OCI-LY7 (cell line): ENCODE data around the gene RIN3. TPM values are rescaled to one million over a fixed set of nuclear protein-coding genes. Genes with fewer than 3 reads are reported as not detected.

Source experiments
- BruUV-seq: library from RNA; stranded (reverse); fragments of 400-500 nt; replicated peaks from 2 replicates; lab custom pipeline; 2021; lab: Mats Ljungman, UMichigan
- CTCF ChIA-PET: fragments of 300-600 bp; sonication (Branson Sonifier 250); formaldehyde crosslinking; loops from one replicate; lab custom pipeline; 2022; ENCODE audit warnings: antibody characterized with exemption; ENCODE audit not compliant: unreplicated experiment; lab: Charles Lee
- POLR2A ChIA-PET: fragments of 300-600 bp; sonication (Branson Sonifier 250); formaldehyde crosslinking; loops from one replicate; lab custom pipeline; 2022; ENCODE audit warnings: antibody characterized with exemption; lab: Charles Lee
- DNase-seq: peaks from one replicate; pipeline ENCODE4 v3.0.0-alpha.2; 2015; ENCODE audit warnings: low spot score
- H2AFZ ChIP-seq: fragments of 200-600 bp; sonication (generic), shearing (Covaris generic); 2 replicates; pipeline ENCODE4 v1.6.1; 2014; ENCODE audit warnings: mild to moderate bottlenecking, antibody characterized with exemption, low read length, moderate library complexity
- H3K27ac ChIP-seq: fragments of 200-600 bp; sonication (generic); 2 replicates; pipeline ENCODE4 v1.5.1; 2014; ENCODE audit warnings: mixed run types, low read depth, mild to moderate bottlenecking, moderate library complexity, low read length, inconsistent platforms; ENCODE audit not compliant: poor library complexity, severe bottlenecking
- H3K36me3 ChIP-seq: fragments of 200-600 bp; sonication (generic); 2 replicates; pipeline ENCODE4 v1.6.1; 2014; ENCODE audit warnings: mild to moderate bottlenecking, antibody characterized with exemption, low read length, moderate library complexity, mixed read lengths; ENCODE audit not compliant: insufficient read depth
- H3K4me1 ChIP-seq: fragments of 200-600 bp; sonication (generic); 2 replicates; pipeline ENCODE4 v1.5.1; 2014; ENCODE audit warnings: mild to moderate bottlenecking, low read length; ENCODE audit not compliant: insufficient read depth, poor library complexity, severe bottlenecking
- H3K4me2 ChIP-seq: fragments of 200-600 bp; sonication (generic); 2 replicates; pipeline ENCODE4 v1.6.1; 2014; ENCODE audit warnings: mild to moderate bottlenecking, low read length
- H3K4me3 ChIP-seq: fragments of 200-600 bp; sonication (generic); 2 replicates; pipeline ENCODE4 v1.5.1; 2014; ENCODE audit warnings: mild to moderate bottlenecking, low read depth, low read length; ENCODE audit not compliant: poor library complexity, severe bottlenecking
- H3K79me2 ChIP-seq: fragments of 200-600 bp; sonication (generic); 2 replicates; pipeline ENCODE4 v1.6.1; 2016; ENCODE audit warnings: low read depth, mild to moderate bottlenecking, low read length, moderate library complexity, mixed read lengths; ENCODE audit not compliant: insufficient read depth
- H3K9me2 ChIP-seq: fragments of 200-600 bp; sonication (generic); 2 replicates; pipeline ENCODE4 v1.6.1; 2016; ENCODE audit warnings: mild to moderate bottlenecking, low read length, mixed read lengths; ENCODE audit not compliant: insufficient read depth
- H3K9me3 ChIP-seq: fragments of 200-600 bp; sonication (generic); 2 replicates; pipeline ENCODE4 v1.6.1; 2014; ENCODE audit warnings: mild to moderate bottlenecking, mixed run types, low read length, mixed read lengths
- H4K20me1 ChIP-seq: fragments of 200-600 bp; sonication (generic); 2 replicates; pipeline ENCODE4 v1.6.1; 2014; ENCODE audit warnings: mild to moderate bottlenecking, antibody characterized with exemption, low read length, moderate library complexity, mixed read lengths; ENCODE audit not compliant: insufficient read depth
- CTCF ChIP-seq: fragments of 200-600 bp; sonication (generic); conservative IDR thresholded peaks from 2 replicates; pipeline ENCODE4 v1.5.1; 2014; ENCODE audit warnings: mild to moderate bottlenecking, antibody characterized with exemption, low read length, moderate library complexity, mixed read lengths
- EZH2phosphoT487 ChIP-seq: fragments of 200-600 bp; sonication (generic); IDR thresholded peaks from 2 replicates; pipeline ENCODE4 v1.6.1; 2018; ENCODE audit warnings: low read depth, borderline replicate concordance, mild to moderate bottlenecking, mixed run types, antibody characterized with exemption, low read length, moderate library complexity, mixed read lengths
- intact Hi-C: fragments of 100-400 bp; cut with micrococcal nuclease; formaldehyde crosslinking; loops from one replicate; pipeline ENCODE4 v1.10.0; 2022; ENCODE audit not compliant: unreplicated experiment
- total RNA-seq, 2 experiments: library from RNA; depleted of rRNA in 1 of 2; stranded (reverse); fragments of >200 nt in 1 of 2; shearing (Covaris generic) in 1 of 2; gene quantifications; 2 replicates each; pipeline ENCODE4 v1.2.3, GENCODE V29; 2014 to 2022

RIN3 gene
- total RNA-seq, 2 experiments from 2014 or later: not detected

GRCh38 chr14:92551044-92551841, 37.7 kb downstream of the RIN3 start:
- Histone ChIP-seq H3K4me2 (peak overlapping the region; percentile 41), H3K36me3 (no peaks in the 10 kb centered on the region), H4K20me1 (no peaks in the 10 kb centered on the region), H3K4me3 (no peak overlapping the region), H3K9me3 (no peaks in the 10 kb centered on the region), H2AFZ (peak overlapping the region; percentile 48; the same call in 1 of the 2 replicates), H3K4me1 (peaks cover 34% of the 10 kb centered on the region), H3K27ac (no peak overlapping the region), H3K9me2 (no peaks in the 10 kb centered on the region), H3K79me2 (no peaks in the 10 kb centered on the region)
- peak; percentile 54 for DNase-seq
- CTCF ChIA-PET: no interaction called here
- TF ChIP-seq EZH2phosphoT487 (no peak), CTCF (peak; percentile 61)
- intact Hi-C loops: no loop called here
- POLR2A ChIA-PET: no interaction called here
- BruUV-seq: no TSS peak

- H4K20me1 ChIP-seq: no peaks in the 10 kb centered on the region
- peaks cover 37% of the 10 kb centered on the region for H3K4me1 ChIP-seq
- POLR2A ChIA-PET: no interaction called here
- no peak overlapping the region for H3K27ac ChIP-seq
- CTCF ChIA-PET: no interaction called here
- peak overlapping the region; percentile 41 for H3K4me2 ChIP-seq
- BruUV-seq: no TSS peak
- no peaks in the 10 kb centered on the region for H3K9me2 ChIP-seq
- H3K36me3 ChIP-seq: no peaks in the 10 kb centered on the region
- intact Hi-C loops: no loop called here
- H3K4me3 ChIP-seq: no peak overlapping the region
- no peaks in the 10 kb centered on the region for H3K9me3 ChIP-seq
- H2AFZ ChIP-seq: no peak overlapping the region
- TF ChIP-seq EZH2phosphoT487 (no peak), CTCF (no peak)
- no peaks in the 10 kb centered on the region for H3K79me2 ChIP-seq
- no peak for DNase-seq
Measured at GRCh38 chr14:92552066-92552465, 38.5 kb downstream of the RIN3 start.

- H4K20me1 ChIP-seq: no peaks in the 10 kb centered on the region
- H3K36me3 ChIP-seq: no peaks in the 10 kb centered on the region
- H3K4me3 ChIP-seq: no peak overlapping the region
- no peaks in the 10 kb centered on the region for H3K9me3 ChIP-seq
- intact Hi-C loops: no loop called here
- no peak overlapping the region for H3K27ac ChIP-seq
- no peak for DNase-seq
- peaks cover 37% of the 10 kb centered on the region for H3K4me1 ChIP-seq
- CTCF ChIA-PET: no interaction called here
- no peaks in the 10 kb centered on the region for H3K9me2 ChIP-seq
- POLR2A ChIA-PET: interaction anchor here (0.7 kb wide), 1 partner anchor 244 kb away, joined by 6 read pairs; no protein-coding TSS in a partner anchor
- TF ChIP-seq CTCF (peak; percentile 36), EZH2phosphoT487 (no peak)
- no peak overlapping the region for H2AFZ ChIP-seq
- no TSS peak for BruUV-seq
- H3K79me2 ChIP-seq: no peaks in the 10 kb centered on the region
- no peak overlapping the region for H3K4me2 ChIP-seq
Measured at GRCh38 chr14:92553438-92553837, 39.9 kb downstream of the RIN3 start.
